Mesodermal cell (in vitro differentiated cells): ENCODE measurements around the gene TEAD1.

Experiments
- H3K27ac ChIP-seq: 2 replicates; pipeline ENCODE4 v1.7.0; 2013; ENCODE audit warnings: mild to moderate bottlenecking, low read depth, low read length, moderate library complexity; ENCODE audit not compliant: severe bottlenecking
- H3K36me3 ChIP-seq: 2 replicates; pipeline ENCODE4 v1.7.1; 2013; ENCODE audit warnings: mild to moderate bottlenecking, low read length, moderate library complexity; ENCODE audit not compliant: control insufficient read depth, insufficient read depth
- H3K4me1 ChIP-seq: one replicate; pipeline ENCODE4 v1.7.1; 2013; ENCODE audit warnings: mild to moderate bottlenecking, low read length; ENCODE audit not compliant: insufficient read depth, control insufficient read depth, poor library complexity, severe bottlenecking
- H3K4me3 ChIP-seq: 2 replicates; pipeline ENCODE4 v1.7.0; 2013; ENCODE audit warnings: low read length, control low read depth, mild to moderate bottlenecking; ENCODE audit not compliant: insufficient read depth, poor library complexity, severe bottlenecking; ENCODE audit errors: extremely low read depth
- H3K9me3 ChIP-seq: 2 replicates; pipeline ENCODE4 v1.7.1; 2013; ENCODE audit warnings: mild to moderate bottlenecking, low read length, moderate library complexity; ENCODE audit not compliant: control insufficient read depth
- WGBS, 2 experiments: methylation state at CpG; one replicate each; pipeline ENCODE4 v1.1.5; 2013; ENCODE audit warnings: missing lambda C conversion rate in 2 of 2; ENCODE audit not compliant: insufficient coverage in 2 of 2; 5-methylcytosine and 5-hydroxymethylcytosine counted together

TEAD1 gene

GRCh38 chr11:12834630-12835029 is 160.4 kb downstream of the TEAD1 start:
- no peak overlapping the region for H3K27ac ChIP-seq
- H3K4me3 ChIP-seq: no peak overlapping the region
- WGBS, 2 experiments: no CpG with 5 or more reads among the region's 1 CpG
- H3K9me3 ChIP-seq: no peaks in the 10 kb centered on the region
- H3K36me3 ChIP-seq: peaks cover 60% of the 10 kb centered on the region
- peaks cover 1% of the 10 kb centered on the region for H3K4me1 ChIP-seq

- H3K9me3 ChIP-seq: no peaks in the 10 kb centered on the region
- H3K4me1 ChIP-seq: no peaks in the 10 kb centered on the region
- H3K4me3 ChIP-seq: no peak overlapping the region
- H3K27ac ChIP-seq: no peak overlapping the region
- peaks cover 56% of the 10 kb centered on the region for H3K36me3 ChIP-seq
- 88 to 93% methylated on average over 6 to 8 of the region's 11 CpGs for WGBS, 2 experiments
Observed at GRCh38 chr11:12835286-12835685, 161.1 kb downstream of the TEAD1 start.

- H3K36me3 ChIP-seq: peaks cover 31% of the 10 kb centered on the region
- H3K9me3 ChIP-seq: no peaks in the 10 kb centered on the region
- H3K4me3 ChIP-seq: no peak overlapping the region
- H3K27ac ChIP-seq: no peak overlapping the region
- WGBS, 2 experiments: 93 to 94% methylated on average over 5 of the region's 6 CpGs
- H3K4me1 ChIP-seq: peaks cover 26% of the 10 kb centered on the region
Observed at GRCh38 chr11:12838463-12839123, 164.4 kb downstream of the TEAD1 start.

- WGBS, 2 experiments: 65 to 87% methylated on average over 2 to 4 of the region's 6 CpGs
Observed at GRCh38 chr11:12840871-12841660, 166.8 kb downstream of the TEAD1 start.

GRCh38 chr11:12841946-12842630 is 167.9 kb downstream of the TEAD1 start:
- Histone ChIP-seq H3K36me3 (peaks cover 9% of the 10 kb centered on the region), H3K27ac (peak overlapping the region; percentile 74), H3K9me3 (no peaks in the 10 kb centered on the region), H3K4me1 (peaks cover 49% of the 10 kb centered on the region), H3K4me3 (no peak overlapping the region)
- 39 to 53% methylated on average over 5 to 6 of the region's 9 CpGs for WGBS, 2 experiments

More at GRCh38 chr11:12840871-12841660, 166.8 kb downstream of the TEAD1 start:
- no peaks in the 10 kb centered on the region for H3K9me3 ChIP-seq
- peaks cover 44% of the 10 kb centered on the region for H3K4me1 ChIP-seq
- H3K4me3 ChIP-seq: no peak overlapping the region
- peak overlapping the region; percentile 74 for H3K27ac ChIP-seq
- peaks cover 12% of the 10 kb centered on the region for H3K36me3 ChIP-seq

GRCh38 chr11:12842933-12843636 is 168.9 kb downstream of the TEAD1 start:
- Histone ChIP-seq H3K9me3 (no peaks in the 10 kb centered on the region), H3K27ac (peak overlapping the region; percentile 74), H3K36me3 (peaks cover 10% of the 10 kb centered on the region), H3K4me1 (peaks cover 49% of the 10 kb centered on the region), H3K4me3 (no peak overlapping the region)
- 83 to 100% methylated on average over 1 of the region's 6 CpGs for WGBS, 2 experiments

- peaks cover 20% of the 10 kb centered on the region for H3K36me3 ChIP-seq
- no peak overlapping the region for H3K4me3 ChIP-seq
- no peaks in the 10 kb centered on the region for H3K9me3 ChIP-seq
- WGBS, 2 experiments: 94 to 98% methylated on average over 4 of the region's 6 CpGs
- peak overlapping the region; percentile 83 for H3K27ac ChIP-seq
- peaks cover 49% of the 10 kb centered on the region for H3K4me1 ChIP-seq
Observed at GRCh38 chr11:12845163-12845562, 170.9 kb downstream of the TEAD1 start.

GRCh38 chr11:12845739-12846358 is 171.6 kb downstream of the TEAD1 start:
- Histone ChIP-seq H3K9me3 (no peaks in the 10 kb centered on the region), H3K36me3 (peaks cover 26% of the 10 kb centered on the region), H3K4me1 (peaks cover 44% of the 10 kb centered on the region), H3K4me3 (no peak overlapping the region), H3K27ac (peak overlapping the region; percentile 83)
- WGBS, 2 experiments: 54 to 80% methylated on average over 2 to 7 of the region's 10 CpGs

GRCh38 chr11:12846786-12847615 is 172.8 kb downstream of the TEAD1 start:
- Histone ChIP-seq H3K4me1 (peaks cover 38% of the 10 kb centered on the region), H3K9me3 (no peaks in the 10 kb centered on the region), H3K4me3 (no peak overlapping the region), H3K36me3 (peaks cover 37% of the 10 kb centered on the region), H3K27ac (peak overlapping the region; percentile 83)
- WGBS, 2 experiments: 85 to 92% methylated on average over 2 of the region's 3 CpGs
